Measurements from ENCODE around the gene CHST13. TPM values are rescaled to one million over a fixed set of nuclear protein-coding genes. Genes with fewer than 3 reads are reported as not detected.

The CHST13 gene
- total RNA-seq, 2 donors from 2014 or later, result 1.6 to 6.7 TPM

- Histone ChIP-seq H3K27me3 (ENCODE audit: control insufficient read depth, insufficient read depth, low read length, poor library complexity, severe bottlenecking) (no peaks in the 10 kb centered on the region), H3K4me1 (ENCODE audit: control insufficient read depth, insufficient read depth, low read length) (peaks cover 7% of the 10 kb centered on the region), H3K9me3 (ENCODE audit: control insufficient read depth, low read length) (no peaks in the 10 kb centered on the region), H3K36me3 (ENCODE audit: control insufficient read depth, insufficient read depth, low read length) (no peaks in the 10 kb centered on the region), H3K27ac (ENCODE audit: low read depth, low read length) (no peak overlapping the region), H3K4me3 (ENCODE audit: low read length) (no peak overlapping the region), H3K9ac (ENCODE audit: extremely low read depth, low read length, poor library complexity, severe bottlenecking) (no peak overlapping the region)
- Mint-ChIP-seq H3K27ac (no peak overlapping the region), H3K9me3 (peaks cover 1% of the 10 kb centered on the region), H3K27me3 (ENCODE audit: insufficient read depth) (peaks cover 11% of the 10 kb centered on the region), H3K4me1 (peaks cover 11% of the 10 kb centered on the region), H3K4me3 (no peak overlapping the region), H3K36me3 (ENCODE audit: low read depth) (no peaks in the 10 kb centered on the region)
- TF ChIP-seq CTCF (conservative IDR thresholded peaks at IDR 0.05), result no peak
- 87% methylated on average over 2 of the region's 2 CpGs; no CpG with 5 or more reads in 1 of the 2 experiments for WGBS, 2 experiments (ENCODE audit: insufficient coverage in 1 of 2, insufficient read length in 1 of 2)
- peak; percentile 22 for DNase-seq
Measured at GRCh38 chr3:126543457-126544061, 19.6 kb downstream of the CHST13 start.

GRCh38 chr3:126544596-126545281 is 20.8 kb downstream of the CHST13 start:
- Mint-ChIP-seq H3K27me3 (ENCODE audit: insufficient read depth) (peaks cover 11% of the 10 kb centered on the region), H3K4me3 (no peak overlapping the region), H3K36me3 (ENCODE audit: low read depth) (no peaks in the 10 kb centered on the region), H3K4me1 (peaks cover 23% of the 10 kb centered on the region), H3K9me3 (peaks cover 1% of the 10 kb centered on the region), H3K27ac (no peak overlapping the region)
- WGBS, 2 experiments (ENCODE audit: insufficient coverage in 1 of 2, insufficient read length in 1 of 2), result 87 to 90% methylated on average over 5 to 7 of the region's 7 CpGs
- no peak overlapping the region for H3K4me3 ChIP-seq (ENCODE audit: low read length)
- H3K27ac ChIP-seq (ENCODE audit: low read depth, low read length), result no peak overlapping the region
- peaks cover 12% of the 10 kb centered on the region for H3K4me1 ChIP-seq (ENCODE audit: control insufficient read depth, insufficient read depth, low read length)
- no peak for TF ChIP-seq CTCF (conservative IDR thresholded peaks at IDR 0.05)
- H3K36me3 ChIP-seq (ENCODE audit: control insufficient read depth, insufficient read depth, low read length), result no peaks in the 10 kb centered on the region
- H3K9ac ChIP-seq (ENCODE audit: extremely low read depth, low read length, poor library complexity, severe bottlenecking), result no peak overlapping the region
- H3K9me3 ChIP-seq (ENCODE audit: control insufficient read depth, low read length), result no peaks in the 10 kb centered on the region
- no peaks in the 10 kb centered on the region for H3K27me3 ChIP-seq (ENCODE audit: control insufficient read depth, insufficient read depth, low read length, poor library complexity, severe bottlenecking)
- peak; percentile 32 for DNase-seq

- H3K9me3 Mint-ChIP-seq, result peaks cover 1% of the 10 kb centered on the region
- WGBS, 2 experiments (ENCODE audit: insufficient coverage in 1 of 2, insufficient read length in 1 of 2), result 86 to 88% methylated on average over 5 of the region's 5 CpGs
- H3K4me1 ChIP-seq (ENCODE audit: control insufficient read depth, insufficient read depth, low read length), result peaks cover 12% of the 10 kb centered on the region
- H3K4me3 Mint-ChIP-seq, result no peak overlapping the region
- H3K36me3 ChIP-seq (ENCODE audit: control insufficient read depth, insufficient read depth, low read length), result no peaks in the 10 kb centered on the region
- no peak overlapping the region for H3K4me3 ChIP-seq (ENCODE audit: low read length)
- H3K9me3 ChIP-seq (ENCODE audit: control insufficient read depth, low read length), result no peaks in the 10 kb centered on the region
- peaks cover 11% of the 10 kb centered on the region for H3K27me3 Mint-ChIP-seq (ENCODE audit: insufficient read depth)
- H3K36me3 Mint-ChIP-seq (ENCODE audit: low read depth), result no peaks in the 10 kb centered on the region
- no peak overlapping the region for H3K27ac Mint-ChIP-seq
- no peak overlapping the region for H3K9ac ChIP-seq (ENCODE audit: extremely low read depth, low read length, poor library complexity, severe bottlenecking)
- peak; percentile 31 for DNase-seq
- peaks cover 31% of the 10 kb centered on the region for H3K4me1 Mint-ChIP-seq
- H3K27ac ChIP-seq (ENCODE audit: low read depth, low read length), result no peak overlapping the region
- TF ChIP-seq CTCF (conservative IDR thresholded peaks at IDR 0.05), result no peak
- no peaks in the 10 kb centered on the region for H3K27me3 ChIP-seq (ENCODE audit: control insufficient read depth, insufficient read depth, low read length, poor library complexity, severe bottlenecking)
Measured at GRCh38 chr3:126545544-126545943, 21.6 kb downstream of the CHST13 start.
